T-helper 2 cell treated with Interferon-gamma antibody and Interleukin-4, amounts not matched to agents 100 ng/mL and 5 ng/mL, for 36 hours (primary cell): ENCODE results near the gene SMTN. TPM values are rescaled to one million over a fixed set of nuclear protein-coding genes. Genes with fewer than 3 reads are reported as not detected.

Experiments used
- intact Hi-C: fragments of 100-400 bp; cut with micrococcal nuclease; formaldehyde crosslinking; loops from one replicate; pipeline ENCODE4 v1.15.1; 2023
- total RNA-seq: library from RNA; stranded (reverse); gene quantifications from 2 replicates; pipeline ENCODE4 v1.2.3, GENCODE V29; 2022

Gene SMTN
- total RNA-seq, 1 donor from 2014 or later: 28.6 TPM

- intact Hi-C loops: no loop called here
Measured at GRCh38 chr22:31124290-31124689, 43.2 kb downstream of the SMTN start.

GRCh38 chr22:31124811-31125465 lies 43.8 kb downstream of the SMTN start:
- intact Hi-C loops: no loop called here

- intact Hi-C loops: no loop called here
Measured at GRCh38 chr22:31125521-31126117, 44.5 kb downstream of the SMTN start.

GRCh38 chr22:31126128-31126868 lies 45.2 kb downstream of the SMTN start:
- intact Hi-C loops: no loop called here

- intact Hi-C loops: no loop called here
Measured at GRCh38 chr22:31126869-31127175, 45.7 kb downstream of the SMTN start.

GRCh38 chr22:31127181-31127772 lies 46.2 kb downstream of the SMTN start:
- intact Hi-C loops: no loop called here

GRCh38 chr22:31128156-31128555 lies 47.0 kb downstream of the SMTN start:
- intact Hi-C loops: no loop called here

GRCh38 chr22:31130873-31131272 lies 49.8 kb downstream of the SMTN start:
- intact Hi-C loops: no loop called here

- intact Hi-C loops: no loop called here
Measured at GRCh38 chr22:31133911-31134310, 52.8 kb downstream of the SMTN start.

GRCh38 chr22:31134688-31135087 lies 53.6 kb downstream of the SMTN start:
- intact Hi-C loops: no loop called here

- intact Hi-C loops: no loop called here
Measured at GRCh38 chr22:31135706-31136105, 54.6 kb downstream of the SMTN start.

- intact Hi-C loops: no loop called here
Measured at GRCh38 chr22:31136155-31136554, 55.0 kb downstream of the SMTN start.

GRCh38 chr22:31136711-31137110 lies 55.6 kb downstream of the SMTN start:
- intact Hi-C loops: no loop called here

- intact Hi-C loops: no loop called here
Measured at GRCh38 chr22:31137721-31138120, 56.6 kb downstream of the SMTN start.

GRCh38 chr22:31138126-31138525 lies 57.0 kb downstream of the SMTN start:
- intact Hi-C loops: no loop called here

- intact Hi-C loops: no loop called here
Measured at GRCh38 chr22:31139066-31139465, 57.9 kb downstream of the SMTN start.

GRCh38 chr22:31139866-31140716 lies 59.0 kb downstream of the SMTN start, which contains the start of gene PLA2G3:
TSS of gene PLA2G3 (minus strand) at chr22:31140508. CDS start at chr22:31140354, 154 bp downstream.
- intact Hi-C loops: no loop called here

GRCh38 chr22:31140746-31141145 lies 59.6 kb downstream of the SMTN start:
- intact Hi-C loops: no loop called here

GRCh38 chr22:31141551-31141950 lies 60.4 kb downstream of the SMTN start:
- intact Hi-C loops: no loop called here

GRCh38 chr22:31142285-31142684 lies 61.2 kb downstream of the SMTN start:
- intact Hi-C loops: no loop called here

- intact Hi-C loops: no loop called here
Measured at GRCh38 chr22:31143038-31143437, 61.9 kb downstream of the SMTN start.
